Posterior vena cava (tissue), 2 donors: Measurements from ENCODE around the gene MAP3K5. TPM values are rescaled to one million over a fixed set of nuclear protein-coding genes. Genes with fewer than 3 reads are reported as not detected.
A peak's percentile ranks its signal among the peaks of the same experiment; 100 is the strongest.
"Not testable (repeated sequence)": the region's sequence is repeated elsewhere in the genome, so short reads cannot be mapped to it uniquely, and the experiment has no call there.

ENCODE experiments used
- DNase-seq: peaks from one replicate; pipeline ENCODE4 v3.0.0-alpha.2; 2020; ENCODE audit warnings: low spot score
- intact Hi-C, 2 donors: fragments of 100-400 bp; cut with DNase I; formaldehyde crosslinking; loops; one replicate each; pipeline versions ENCODE4 v1.14.1 to v1.14.2; 2022 to 2023
- long read RNA-seq, 2 donors: library from polyadenylated mRNA; unstranded; transcript quantifications; one replicate each; pipeline ENCODE4 v2.0.0, GENCODE V29; 2020 to 2021
- total RNA-seq, 2 donors: library from RNA; stranded (reverse); fragmentation: NEBNext Ultra II Directional; extraction: Animal tissue kit (Norgen Biotek cat#: 25700); gene quantifications; one replicate each; pipeline ENCODE4 v1.2.1, GENCODE V29; 2021
- donor health status: DM: yes; HTN: yes; CAD: no.
- donor health status: DM: yes; HTN: yes; CAD: no.

The MAP3K5 gene, protein sequence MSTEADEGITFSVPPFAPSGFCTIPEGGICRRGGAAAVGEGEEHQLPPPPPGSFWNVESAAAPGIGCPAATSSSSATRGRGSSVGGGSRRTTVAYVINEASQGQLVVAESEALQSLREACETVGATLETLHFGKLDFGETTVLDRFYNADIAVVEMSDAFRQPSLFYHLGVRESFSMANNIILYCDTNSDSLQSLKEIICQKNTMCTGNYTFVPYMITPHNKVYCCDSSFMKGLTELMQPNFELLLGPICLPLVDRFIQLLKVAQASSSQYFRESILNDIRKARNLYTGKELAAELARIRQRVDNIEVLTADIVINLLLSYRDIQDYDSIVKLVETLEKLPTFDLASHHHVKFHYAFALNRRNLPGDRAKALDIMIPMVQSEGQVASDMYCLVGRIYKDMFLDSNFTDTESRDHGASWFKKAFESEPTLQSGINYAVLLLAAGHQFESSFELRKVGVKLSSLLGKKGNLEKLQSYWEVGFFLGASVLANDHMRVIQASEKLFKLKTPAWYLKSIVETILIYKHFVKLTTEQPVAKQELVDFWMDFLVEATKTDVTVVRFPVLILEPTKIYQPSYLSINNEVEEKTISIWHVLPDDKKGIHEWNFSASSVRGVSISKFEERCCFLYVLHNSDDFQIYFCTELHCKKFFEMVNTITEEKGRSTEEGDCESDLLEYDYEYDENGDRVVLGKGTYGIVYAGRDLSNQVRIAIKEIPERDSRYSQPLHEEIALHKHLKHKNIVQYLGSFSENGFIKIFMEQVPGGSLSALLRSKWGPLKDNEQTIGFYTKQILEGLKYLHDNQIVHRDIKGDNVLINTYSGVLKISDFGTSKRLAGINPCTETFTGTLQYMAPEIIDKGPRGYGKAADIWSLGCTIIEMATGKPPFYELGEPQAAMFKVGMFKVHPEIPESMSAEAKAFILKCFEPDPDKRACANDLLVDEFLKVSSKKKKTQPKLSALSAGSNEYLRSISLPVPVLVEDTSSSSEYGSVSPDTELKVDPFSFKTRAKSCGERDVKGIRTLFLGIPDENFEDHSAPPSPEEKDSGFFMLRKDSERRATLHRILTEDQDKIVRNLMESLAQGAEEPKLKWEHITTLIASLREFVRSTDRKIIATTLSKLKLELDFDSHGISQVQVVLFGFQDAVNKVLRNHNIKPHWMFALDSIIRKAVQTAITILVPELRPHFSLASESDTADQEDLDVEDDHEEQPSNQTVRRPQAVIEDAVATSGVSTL (N-terminal part only)
- total RNA-seq, result 10 to 100 TPM; 15.0 to 16.4 TPM
- long read RNA-seq, donor 1, full-length matches to known transcripts, result 2 of 12 reads
- long read RNA-seq, donor 1, partial matches to known transcripts, result 3 of 12 reads
- long read RNA-seq, donor 1, other reads (novel, unspliced or antisense), result 7 of 12 reads
- long read RNA-seq, donor 2, partial matches to known transcripts, result 5 of 8 reads
- long read RNA-seq, donor 2, other reads (novel, unspliced or antisense), result 3 of 8 reads

DNA sequence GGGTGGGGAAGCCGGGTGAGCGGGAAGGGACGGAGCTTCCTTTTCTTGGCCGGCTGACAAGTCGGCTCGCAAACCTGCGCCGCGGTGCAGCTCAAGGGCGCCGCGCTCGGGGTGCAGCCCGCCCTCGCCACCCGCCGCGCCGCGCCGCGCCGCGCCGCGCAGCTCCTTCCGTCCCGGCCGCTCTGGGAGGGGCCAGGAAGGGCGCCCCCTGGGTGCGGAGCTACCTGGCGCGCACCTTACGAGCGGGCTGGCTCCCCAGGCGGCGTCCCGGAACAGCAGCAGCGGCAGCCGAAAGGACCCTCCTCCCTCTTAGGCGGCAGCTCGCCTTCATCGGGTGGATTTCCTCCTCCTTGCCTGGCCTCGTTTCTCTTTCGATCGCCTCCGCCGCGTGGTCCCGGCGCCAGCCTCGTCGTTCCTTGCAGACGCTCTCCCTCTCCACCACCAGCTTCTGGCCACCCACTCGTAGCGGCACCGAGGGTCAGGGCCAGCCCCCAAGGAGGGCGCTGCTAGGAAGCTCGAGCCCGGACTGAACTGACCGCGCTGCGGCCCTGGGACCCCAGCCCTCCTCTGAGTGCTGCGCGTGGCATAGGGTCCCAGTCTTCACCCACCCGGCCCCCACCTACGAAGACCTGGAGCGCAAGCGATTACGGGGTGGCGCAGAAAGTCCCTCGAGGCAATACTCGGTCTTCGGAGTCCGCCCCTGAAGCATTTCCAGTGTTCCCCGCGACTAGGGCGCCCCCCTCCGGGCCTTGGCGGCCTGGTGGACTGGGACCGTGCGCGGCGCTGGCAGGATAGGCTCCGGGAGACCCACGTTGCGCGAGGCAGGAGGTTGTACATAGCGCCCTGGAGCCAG, at the start of gene MAP3K5:
Gene MAP3K5 (minus strand): TSS at position 68 of the 853 bp plus-strand sequence. CDS start 320 bp downstream, outside the sequence.
- DNase-seq, result peak; percentile 98
- intact Hi-C loops, result loop anchor here (2.0 to 10.0 kb wide), 5 partner anchors 145 to 1320 kb away; no protein-coding TSS in a partner anchor

DNA sequence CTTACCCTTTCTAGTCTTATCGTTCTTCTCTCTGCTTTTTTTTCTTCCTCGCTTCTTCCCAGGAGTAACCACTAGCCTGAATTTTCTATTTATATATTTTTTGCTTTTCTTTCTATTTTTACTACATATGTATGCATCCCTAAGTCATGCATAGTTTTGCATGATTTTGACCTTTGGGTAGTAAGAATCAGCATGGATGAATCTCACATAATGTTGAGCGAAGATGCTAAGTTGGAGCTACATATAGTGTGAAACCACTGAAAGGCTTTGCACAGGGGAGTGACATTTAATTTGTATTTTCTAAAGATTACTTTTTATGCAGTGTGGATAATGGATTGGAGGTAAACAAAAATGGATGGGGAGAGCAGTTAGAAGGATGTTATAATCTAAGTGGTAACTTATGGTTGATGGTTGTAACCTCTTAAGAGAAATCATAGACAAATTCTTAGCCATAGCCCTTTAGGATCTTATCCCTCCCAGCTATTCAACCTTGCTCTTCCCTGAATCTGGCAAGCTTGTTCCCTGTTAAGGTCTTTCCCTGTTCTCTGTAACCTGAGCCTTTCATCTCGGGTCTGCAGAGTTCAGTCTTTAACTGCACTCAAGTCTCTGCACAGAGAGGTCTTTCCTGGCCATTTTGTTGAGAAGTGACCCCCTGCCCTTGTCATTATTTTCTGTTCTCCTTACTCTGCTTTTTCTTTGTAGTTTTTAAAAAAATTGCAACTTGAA, 48.2 kb upstream of the MAP3K5 start:
- intact Hi-C loops, result no loop called here
- DNase-seq, result no peak

DNA sequence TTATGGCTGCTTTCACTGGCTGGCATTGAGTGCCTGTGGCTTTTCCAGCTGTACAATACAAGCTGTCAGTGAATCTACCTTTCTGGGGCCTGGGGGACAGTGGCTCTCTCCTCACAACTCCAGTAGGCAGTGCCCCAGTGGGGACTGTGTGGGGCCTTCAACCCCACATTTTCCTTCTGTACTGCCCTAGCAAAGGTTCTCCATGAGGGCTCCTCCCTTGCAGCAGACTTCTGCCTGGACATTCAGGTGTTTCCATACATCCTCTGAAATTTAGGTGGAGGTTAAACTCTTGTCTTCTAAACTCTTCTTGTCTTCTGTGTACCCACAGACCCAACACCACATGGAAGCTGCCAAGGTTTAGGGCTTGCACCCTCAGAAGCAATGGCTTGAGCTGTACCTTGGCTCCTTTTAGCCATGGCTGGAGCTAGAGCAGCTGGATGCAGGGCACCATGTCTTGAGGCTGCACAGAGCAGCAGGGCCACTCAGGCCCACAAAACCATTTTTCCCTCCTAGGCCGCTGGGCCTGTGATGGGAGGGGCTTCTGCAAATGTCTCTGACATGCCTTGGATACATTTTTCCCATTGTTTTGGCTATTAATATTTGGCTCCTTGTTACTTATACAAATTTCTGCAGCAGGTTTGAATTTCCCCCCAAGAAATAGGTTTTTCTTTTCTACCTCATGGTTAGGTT, 39.7 kb upstream of the MAP3K5 start:
- intact Hi-C loops, result no loop called here
- DNase-seq, result no peak

DNA sequence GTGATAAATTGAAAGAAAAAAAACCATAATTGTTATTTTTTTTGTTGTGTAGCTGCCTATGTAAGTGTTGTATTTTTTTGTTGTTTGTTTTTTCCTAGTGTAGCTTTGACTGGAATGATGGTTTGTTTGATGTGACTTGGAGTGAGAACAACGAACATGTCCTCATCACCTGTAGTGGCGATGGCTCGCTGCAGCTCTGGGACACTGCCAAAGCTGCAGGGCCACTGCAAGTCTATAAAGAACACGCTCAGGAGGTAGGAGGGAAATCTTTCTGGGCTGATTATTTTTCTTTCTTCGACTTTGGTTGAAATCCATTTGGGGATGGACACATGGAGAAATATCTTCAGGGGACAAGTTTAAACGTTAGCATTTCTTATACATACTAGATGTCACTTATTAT, 33.9 kb upstream of the MAP3K5 start:
- DNase-seq, result no peak

DNA sequence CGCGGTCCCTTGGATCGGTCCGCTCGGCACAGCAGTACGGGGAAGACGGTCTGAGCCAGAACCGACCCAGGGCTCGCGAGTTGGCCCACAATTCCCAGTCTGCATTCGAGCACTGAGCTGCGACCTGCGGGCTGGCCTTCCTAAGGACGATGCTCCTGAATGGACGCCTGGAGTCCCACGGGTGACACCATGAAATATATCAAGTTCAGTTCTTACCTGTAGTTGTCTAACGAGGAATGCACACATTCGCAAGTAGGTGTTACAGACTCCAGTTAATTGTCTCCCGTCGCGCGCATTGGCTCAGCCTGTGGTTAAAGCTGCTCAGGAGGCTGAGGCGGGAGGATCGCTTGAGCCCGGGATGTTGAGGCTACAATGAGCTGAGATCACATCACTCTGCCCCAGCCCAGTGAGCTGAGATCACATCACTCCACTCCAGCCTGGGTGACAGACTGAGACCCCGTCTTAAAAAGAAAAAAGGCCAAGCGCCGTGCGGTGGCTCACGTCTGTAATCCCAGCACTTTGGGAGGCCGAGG, 30.9 kb upstream of the MAP3K5 start:
- intact Hi-C loops, result no loop called here
- no peak for DNase-seq

More for the DNA sequence above, 33.9 kb upstream of the MAP3K5 start:
- intact Hi-C loops, result no loop called here

DNA sequence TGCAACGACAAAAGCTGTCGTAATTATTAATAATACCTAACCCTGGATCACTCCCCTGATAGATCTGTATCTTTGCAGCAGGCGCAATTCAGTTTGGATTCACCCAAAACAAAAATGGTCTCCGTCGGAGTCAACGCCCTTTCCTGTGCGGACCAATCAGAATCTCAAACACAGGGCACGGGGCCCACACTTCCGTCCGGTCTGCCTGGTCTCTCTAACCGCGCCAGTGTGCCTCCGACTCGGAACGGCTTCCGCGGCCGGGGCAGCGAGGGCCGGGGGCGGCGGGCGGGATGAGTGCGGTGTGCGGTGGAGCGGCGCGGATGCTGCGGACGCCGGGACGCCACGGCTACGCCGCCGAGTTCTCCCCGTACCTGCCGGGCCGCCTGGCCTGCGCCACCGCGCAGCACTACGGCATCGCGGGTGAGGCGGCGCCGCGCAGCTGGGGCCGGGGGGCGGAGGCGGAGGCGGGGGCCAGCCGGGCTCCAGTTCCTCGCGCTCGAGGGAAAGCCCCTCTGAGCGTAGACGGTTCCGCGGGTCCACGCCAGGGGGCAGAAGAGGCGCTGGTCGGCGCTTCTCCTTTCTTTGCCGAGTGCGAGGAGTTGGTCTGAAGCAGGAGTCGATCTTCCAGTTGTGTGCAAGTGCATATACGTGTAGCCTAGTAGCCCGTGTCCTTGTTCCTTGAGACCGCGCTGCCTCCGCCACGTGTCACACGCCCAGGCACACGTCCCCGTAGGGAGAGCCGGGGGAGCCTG, 30.3 kb upstream of the MAP3K5 start, which contains the start of gene PEX7:
Gene PEX7 (plus strand): TSS at position 217 of the 752 bp plus-strand sequence. CDS start 74 bp downstream, at position 291.
- intact Hi-C loops, result no loop called here

DNA sequence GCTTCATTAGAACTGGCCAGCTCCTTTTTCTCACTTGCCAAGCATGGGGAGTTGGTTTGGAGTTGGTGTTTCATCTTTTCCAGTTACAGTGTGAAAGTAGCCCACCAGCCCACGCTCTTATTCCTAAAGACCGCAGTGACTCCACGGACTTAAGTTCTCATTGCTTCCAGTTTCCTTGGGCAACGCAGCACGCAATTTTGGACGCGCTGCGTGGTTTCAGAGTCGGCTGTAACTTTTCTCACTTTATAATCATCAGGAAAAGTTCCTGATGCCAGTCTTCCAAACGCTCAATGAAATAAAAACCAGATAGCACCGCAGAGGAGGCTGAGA, 29.7 kb upstream of the MAP3K5 start:
- intact Hi-C loops, result no loop called here
- no peak for DNase-seq

More for the DNA sequence above, 30.3 kb upstream of the MAP3K5 start, which contains the start of gene PEX7:
- peak; percentile 96 for DNase-seq

DNA sequence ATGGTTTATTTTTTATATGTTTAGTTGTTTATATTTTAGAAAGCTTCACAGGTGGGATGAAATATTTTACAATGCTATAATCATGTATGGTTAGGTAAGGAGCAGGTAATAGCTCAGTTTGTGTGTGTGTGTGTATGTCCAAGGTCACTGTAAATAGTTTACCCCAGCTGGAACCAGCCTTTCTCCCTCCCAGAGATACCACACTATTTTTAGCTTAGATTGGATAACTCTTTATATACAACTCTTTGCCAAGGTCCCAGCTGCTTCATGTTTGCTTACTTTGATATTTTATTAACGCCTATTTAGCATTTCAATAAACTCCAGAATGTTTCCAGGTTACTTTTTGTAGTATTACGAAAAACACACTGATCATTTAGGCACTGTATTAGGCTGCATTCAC, 28.3 kb upstream of the MAP3K5 start:
- no peak for DNase-seq
- intact Hi-C loops, result no loop called here

DNA sequence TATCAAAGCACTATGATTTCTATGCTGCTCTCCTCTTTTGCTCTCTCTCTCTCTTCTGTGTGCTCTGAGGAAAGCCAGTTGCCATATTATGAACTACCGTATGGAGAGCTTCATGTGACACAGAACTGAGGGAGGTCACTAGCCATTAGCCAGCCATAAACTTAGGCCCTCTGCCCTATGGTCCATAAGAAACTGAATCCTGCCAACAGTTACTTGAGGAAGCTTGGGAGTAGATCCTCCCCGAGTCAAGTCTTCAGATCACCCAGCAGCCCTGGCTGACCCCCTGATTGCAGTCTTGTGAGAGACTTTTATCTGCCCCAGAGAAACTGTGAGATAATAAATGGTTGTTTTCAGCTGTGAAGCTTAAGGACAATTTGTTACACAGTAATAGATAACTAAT, 24.4 kb upstream of the MAP3K5 start:
- intact Hi-C loops, result no loop called here
- DNase-seq, result no peak

DNA sequence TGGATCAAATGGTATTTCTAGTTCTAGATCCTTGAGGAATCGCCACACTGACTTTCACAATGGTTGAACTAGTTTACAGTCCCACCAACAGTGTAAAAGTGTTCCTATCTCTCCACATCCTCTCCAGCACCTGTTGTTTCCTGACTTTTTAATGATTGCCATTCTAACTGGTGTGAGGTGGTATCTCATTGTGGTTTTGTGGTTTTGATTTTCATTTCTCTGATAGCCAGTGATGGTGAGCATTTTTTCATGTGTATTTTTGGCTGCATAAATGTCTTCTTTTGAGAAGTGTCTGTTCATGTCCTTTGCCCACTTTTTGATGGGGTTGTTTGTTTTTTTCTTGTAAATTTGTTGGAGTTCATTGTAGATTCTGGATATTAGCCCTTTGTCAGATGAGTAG, 23.3 kb upstream of the MAP3K5 start:
- intact Hi-C loops, result not testable (repeated sequence)

DNA sequence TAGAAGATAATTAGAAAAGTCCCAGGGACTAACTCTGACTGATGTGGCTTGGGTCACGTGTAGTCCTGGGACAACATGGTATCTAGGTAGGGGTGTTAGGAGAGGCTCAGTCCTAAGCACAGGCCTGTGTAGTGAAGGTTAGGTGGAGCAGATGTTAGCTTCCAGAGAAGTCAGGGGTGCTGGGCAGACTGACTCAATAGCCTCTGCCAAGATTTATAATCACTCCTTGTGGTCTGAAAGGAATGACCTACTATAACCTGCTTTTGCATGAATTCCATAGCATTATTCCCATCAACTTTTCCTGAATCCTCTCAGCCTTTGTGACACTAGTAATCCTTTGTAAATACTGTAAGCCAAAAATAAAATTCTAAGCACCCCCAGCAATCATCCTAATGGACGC, 19.9 kb upstream of the MAP3K5 start:
- no peak for DNase-seq
- intact Hi-C loops, result no loop called here

More for the DNA sequence above, 23.3 kb upstream of the MAP3K5 start:
- not testable (repeated sequence) for DNase-seq

DNA sequence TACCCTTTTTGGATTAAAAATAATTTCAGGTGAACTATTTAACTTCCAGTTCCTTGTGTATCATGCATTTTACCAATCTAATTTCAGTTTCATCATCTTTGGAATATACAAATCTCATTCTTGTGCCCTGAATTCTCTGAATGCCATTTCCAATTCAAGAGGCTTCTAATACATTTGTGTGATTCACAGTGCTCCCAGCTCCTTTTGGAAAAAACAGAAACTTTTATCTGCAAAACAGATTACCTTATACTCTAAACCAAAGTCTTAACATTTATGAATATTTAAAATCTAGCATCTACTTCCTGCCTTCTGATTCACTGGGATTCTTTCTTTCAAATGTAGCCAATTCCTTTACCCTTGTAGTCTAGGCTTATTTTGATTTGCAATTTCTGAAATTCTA, 19.0 kb upstream of the MAP3K5 start:
- intact Hi-C loops, result no loop called here
- no peak for DNase-seq

DNA sequence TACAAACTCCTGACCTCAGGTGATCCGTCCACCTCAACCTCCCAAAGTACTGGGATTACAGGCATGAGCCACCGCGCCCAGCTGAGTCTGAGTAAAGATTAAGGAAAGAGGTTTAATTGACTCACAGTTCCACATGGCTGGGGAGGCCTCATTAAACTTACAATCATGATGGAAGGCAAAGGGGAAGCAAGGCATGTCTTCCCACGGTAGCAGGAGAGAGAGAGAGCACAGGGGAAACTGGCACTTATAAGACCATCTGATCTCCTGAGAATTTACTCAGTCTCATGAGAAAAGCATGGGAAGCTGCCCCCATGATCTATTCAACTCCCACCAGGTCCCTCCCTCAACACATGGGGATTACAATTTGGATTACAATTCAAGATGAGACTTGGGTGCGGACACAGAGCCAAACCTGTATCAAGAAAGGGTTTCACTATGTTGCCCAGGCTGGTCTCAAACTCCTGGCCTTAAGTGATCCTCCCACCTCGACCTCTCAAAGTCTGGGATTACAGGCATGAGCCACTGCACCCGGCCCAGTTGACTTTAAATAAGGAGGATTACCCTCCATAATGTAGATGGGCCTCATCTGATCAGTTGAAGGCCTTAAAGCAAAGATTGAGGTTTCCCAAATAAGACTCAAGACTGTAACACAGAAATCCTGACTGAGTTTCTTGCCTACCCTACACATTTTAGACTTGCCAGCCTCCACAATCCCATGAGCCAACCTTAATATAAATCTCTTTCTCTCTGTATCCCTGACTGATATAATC, 17.0 kb upstream of the MAP3K5 start:
- intact Hi-C loops, result no loop called here
- no peak for DNase-seq

DNA sequence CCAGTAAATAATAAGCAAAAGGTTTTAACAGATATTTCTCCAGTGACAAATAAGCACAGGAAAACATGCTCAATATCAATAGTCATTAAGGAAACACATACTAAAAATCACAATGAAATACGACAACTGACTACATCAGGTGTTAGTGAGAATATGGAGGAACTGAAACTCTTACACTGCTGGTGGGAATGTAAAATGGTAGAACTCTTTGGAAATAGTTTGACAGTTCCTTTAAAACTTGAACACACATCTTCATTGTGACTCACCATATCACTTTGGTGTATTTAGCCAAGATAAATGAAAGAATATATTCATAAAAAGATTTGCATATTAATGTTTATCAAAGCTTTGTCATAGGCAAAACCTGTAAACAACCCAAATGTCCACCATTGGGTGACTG, 11.3 kb upstream of the MAP3K5 start:
- intact Hi-C loops, result no loop called here
- DNase-seq, result no peak

DNA sequence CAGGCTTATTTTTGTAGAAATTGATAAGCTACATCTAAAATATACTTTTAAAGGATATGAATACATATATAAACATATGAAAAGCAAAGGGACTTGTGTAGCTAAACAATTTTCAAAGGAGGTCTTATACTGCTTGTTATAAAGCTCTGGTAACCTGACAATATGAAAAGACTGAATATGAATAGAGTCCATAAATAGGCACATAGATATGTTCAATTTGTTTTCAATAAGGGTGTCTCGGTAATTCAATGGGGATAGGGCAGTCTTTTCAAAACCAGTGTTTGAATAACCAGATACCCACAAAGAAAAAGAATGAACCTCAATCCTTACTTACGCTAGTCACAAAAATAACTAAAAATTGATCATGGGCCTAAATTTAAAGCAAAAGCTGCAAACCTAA, 9.3 kb upstream of the MAP3K5 start:
- intact Hi-C loops, result no loop called here

More for the DNA sequence above, 9.3 kb upstream of the MAP3K5 start:
- DNase-seq, result no peak
